K562 (cell line): ENCODE measurements around the gene JUN. TPM values are rescaled to one million over a fixed set of nuclear protein-coding genes. Genes with fewer than 3 reads are reported as not detected.
A peak's percentile ranks its signal among the peaks of the same experiment; 100 is the strongest.

Source experiments
- ATAC-seq: fragments of 200-7000 bp; cut with Tn5 transposase; 3 replicates; pipeline ENCODE4 v1.9.1; 2020; ENCODE audit warnings: moderate library complexity
- BruUV-seq: library from RNA; stranded (reverse); fragments of 400-500 nt; replicated peaks from 2 replicates; lab custom pipeline; 2021; lab: Mats Ljungman, UMichigan
- CTCF ChIA-PET: fragments of 300-600 bp; formaldehyde crosslinking; extraction: SDS; loops from one replicate; lab custom pipeline; 2021; ENCODE audit warnings: low intra/inter-chr PET ratio; lab: Yijun Ruan, JAX
- POLR2A ChIA-PET: fragments of 300-600, 350-650 bp; sonication (Branson Sonifier 250); formaldehyde crosslinking; extraction: SDS; loops from one replicate; lab custom pipeline; 2021; ENCODE audit warnings: antibody characterized with exemption, inconsistent platforms; lab: Yijun Ruan, JAX
- DNase-seq, 4 experiments: peaks; one replicate each; pipeline versions ENCODE4 v3.0.0 to v3.0.0-alpha.2; 2011 to 2018; ENCODE audit warnings: low spot score in 3 of 4, mixed read lengths in 3 of 4; ENCODE audit errors: extremely low read depth in 1 of 4
- FAIRE-seq: peaks from 2 replicates; lab custom pipeline; 2011; peaks lifted over from hg19 to GRCh38; lab: Jason Lieb, UNC
- H2AFZ ChIP-seq: 2 replicates; pipeline ENCODE4 v1.6.0; 2011; ENCODE audit warnings: low read depth, low read length, control low read depth, inconsistent platforms
- H3K27ac ChIP-seq: fragments of 200-600 bp; 3 replicates; pipeline ENCODE4 v1.8.0; 2011; ENCODE audit warnings: low read depth, mild to moderate bottlenecking, control low read depth, inconsistent platforms, low read length, moderate library complexity, mixed read lengths; ENCODE audit errors: extremely low read depth
- H3K27me3 ChIP-seq, 2 experiments: fragments of 300-600 bp in 1 of 2; 2 replicates in 1 of 2; 3 replicates in 1 of 2; pipeline versions ENCODE4 v1.6.0 to v1.8.0; 2011; ENCODE audit warnings: inconsistent platforms in 2 of 2, low read length in 2 of 2, mild to moderate bottlenecking in 1 of 2, mixed read lengths in 1 of 2, moderate library complexity in 1 of 2; ENCODE audit not compliant: control insufficient read depth in 2 of 2, insufficient read depth in 2 of 2
- H3K36me3 ChIP-seq: fragments of 300-600 bp; 3 replicates; pipeline ENCODE4 v1.8.0; 2011; ENCODE audit warnings: mild to moderate bottlenecking, low read length, inconsistent platforms; ENCODE audit not compliant: control insufficient read depth, insufficient read depth
- H3K4me1 ChIP-seq, 2 experiments: fragments of 200-600 bp in 1 of 2; replicated peaks in 1 of 2; 2 replicates in 1 of 2; 3 replicates in 1 of 2; pipeline versions ENCODE4 v1.5.1 to v1.8.0; 2011; ENCODE audit warnings: inconsistent platforms in 2 of 2, low read length in 2 of 2, mild to moderate bottlenecking in 1 of 2, mixed read lengths in 1 of 2, moderate library complexity in 1 of 2; ENCODE audit not compliant: control insufficient read depth in 2 of 2, insufficient read depth in 2 of 2
- H3K4me2 ChIP-seq: 2 replicates; pipeline ENCODE4 v1.6.1; 2011; ENCODE audit warnings: low read length, control low read depth, inconsistent platforms, mixed read lengths; ENCODE audit not compliant: insufficient read depth
- H3K4me3 ChIP-seq: fragments of 200-600 bp; sonication (generic), shearing (Covaris generic); 2 replicates; pipeline ENCODE4 v1.5.1; 2016; ENCODE audit warnings: control low read depth, inconsistent platforms
- H3K79me2 ChIP-seq: fragments of 200-600 bp; 3 replicates; pipeline ENCODE4 v1.8.0; 2011; ENCODE audit warnings: low read length, inconsistent platforms; ENCODE audit not compliant: control insufficient read depth, insufficient read depth
- H3K9ac ChIP-seq, 2 experiments: 2 replicates each; pipeline versions ENCODE4 v1.6.0 to v1.6.1; 2011; ENCODE audit warnings: low read depth in 2 of 2, low read length in 2 of 2, control low read depth in 1 of 2, inconsistent platforms in 1 of 2, mild to moderate bottlenecking in 1 of 2, mixed read lengths in 1 of 2; ENCODE audit not compliant: insufficient read depth in 1 of 2
- H3K9me1 ChIP-seq: one replicate; pipeline ENCODE4 v1.6.0; 2011; ENCODE audit warnings: inconsistent platforms, mild to moderate bottlenecking, low read length, moderate library complexity; ENCODE audit not compliant: control insufficient read depth, insufficient read depth
- H3K9me3 ChIP-seq: replicated peaks from 2 replicates; pipeline ENCODE4 v1.5.1; 2011; ENCODE audit warnings: low read depth, low read length, inconsistent platforms; ENCODE audit not compliant: control insufficient read depth, insufficient read depth
- H4K20me1 ChIP-seq: replicated peaks from 2 replicates; pipeline ENCODE4 v1.6.1; 2011; ENCODE audit warnings: low read length, inconsistent platforms, mixed read lengths; ENCODE audit not compliant: control insufficient read depth, insufficient read depth
- CBFA2T2 ChIP-seq: fragments of 450-650 bp; conservative IDR thresholded peaks from 2 replicates; pipeline ENCODE4 v1.6.1; 2017; ENCODE audit warnings: mild to moderate bottlenecking
- CEBPG ChIP-seq, 3 experiments: fragments of 200-800 bp in 1 of 3; sonication (Bioruptor generic) in 1 of 3; sonication (generic) in 1 of 3; formaldehyde crosslinking in 1 of 3; IDR thresholded peaks in 2 of 3; conservative IDR thresholded peaks in 1 of 3; 2 replicates each; pipeline versions ENCODE4 v1.6.1 to v1.8.0; 2016 to 2022; ENCODE audit warnings: missing compliant biosample characterization in 2 of 3, missing genetic modification characterization in 2 of 3, mild to moderate bottlenecking in 1 of 3, missing genetic modification reagents in 1 of 3
- CHCHD3 ChIP-seq: fragments of 250-450 bp; sonication (Bioruptor Pico); IDR thresholded peaks from 2 replicates; pipeline ENCODE4 v2.1.2; 2022; ENCODE audit warnings: mild to moderate bottlenecking
- HDAC1 ChIP-seq, 2 experiments: fragments of 450-650 bp; IDR thresholded peaks; 2 replicates each; pipeline ENCODE4 v1.6.1; 2016 to 2017; ENCODE audit warnings: inconsistent platforms in 1 of 2, mild to moderate bottlenecking in 1 of 2, moderate library complexity in 1 of 2
- HMG20B ChIP-seq: fragments of 250-450 bp; sonication (Bioruptor Pico); IDR thresholded peaks from 2 replicates; pipeline ENCODE4 v1.5.0; 2021; ENCODE audit warnings: mild to moderate bottlenecking
- KDM1A ChIP-seq, 2 experiments: fragments of 450-650 bp; IDR thresholded peaks; 2 replicates each; pipeline ENCODE4 v1.6.1; 2016; ENCODE audit warnings: mild to moderate bottlenecking in 2 of 2
- MTA2 ChIP-seq: fragments of 450-650 bp; IDR thresholded peaks from 2 replicates; pipeline ENCODE4 v1.6.1; 2016; ENCODE audit warnings: low read depth
- RAD51 ChIP-seq: fragments of 450-650 bp; IDR thresholded peaks from 2 replicates; pipeline ENCODE4 v1.7.1; 2016; ENCODE audit warnings: low read depth, mild to moderate bottlenecking, borderline replicate concordance
- RBM25 ChIP-seq: fragments of 200-400 bp; formaldehyde crosslinking; IDR thresholded peaks from 2 replicates; pipeline ENCODE4 v1.6.1; 2018; ENCODE audit warnings: low read length, low read depth, moderate library complexity; ENCODE audit not compliant: severe bottlenecking
- STAT5A ChIP-seq: IDR thresholded peaks from 2 replicates; pipeline ENCODE4 v1.6.1; 2012; ENCODE audit warnings: low read length, inconsistent platforms, borderline replicate concordance
- TEAD4 ChIP-seq, 2 experiments: sonication (generic) in 1 of 2; formaldehyde crosslinking in 1 of 2; IDR thresholded peaks; 2 replicates each; pipeline versions ENCODE4 v1.6.1 to v1.8.0; 2012 to 2022; ENCODE audit warnings: borderline replicate concordance in 1 of 2, inconsistent platforms in 1 of 2, low read length in 1 of 2, mild to moderate bottlenecking in 1 of 2, missing genetic modification reagents in 1 of 2
- WGBS: fragments of 100-300 bp; shearing (Covaris generic); methylation state at CpG from one replicate; pipeline ENCODE4 v1.1.6; 2016; ENCODE audit warnings: low coverage, mixed read lengths; ENCODE audit not compliant: insufficient coverage; ENCODE audit errors: missing lambda C conversion rate; 5-methylcytosine and 5-hydroxymethylcytosine counted together
- in situ Hi-C: fragments of 300-500 bp; cut with MboI; formaldehyde crosslinking; loops from 4 replicates; pipeline ENCODE4 v1.15.0; 2018; ENCODE audit warnings: inconsistent platforms, mixed read lengths
- intact Hi-C: fragments of 100-400 bp; cut with micrococcal nuclease; formaldehyde crosslinking; loops from 2 replicates; pipeline ENCODE4 v1.14.2; 2022
- polyA plus RNA-seq, 8 experiments: library from polyadenylated mRNA; depleted of rRNA in 4 of 8; stranded (reverse) in 5 of 8; unstranded in 3 of 8; fragments of >200 nt; fragmentation: Nextera tagmentation in 2 of 8; fragmentation: Illumina TruSeq in 1 of 8; extraction: Ambion mirVana in 2 of 8; extraction: Trizol in 1 of 8; gene quantifications; 2 replicates each; pipeline versions ENCODE4 v1.2.1 to v1.2.3, GENCODE V29; 2011 to 2014; ENCODE audit warnings: inconsistent platforms in 1 of 8, missing spikeins in 1 of 8
- total RNA-seq, 7 experiments: library from RNA; depleted of rRNA in 6 of 7; stranded (reverse); fragments of >200 nt in 6 of 7; fragmentation: Illumina TruSeq in 2 of 7; extraction: Trizol in 2 of 7; gene quantifications; 2 replicates each; pipeline versions ENCODE4 v1.2.1 to v1.2.3, GENCODE V29; 2011 to 2021; ENCODE audit warnings: low replicate concordance in 1 of 7

The JUN gene
- total and polyA plus RNA-seq, 9 of the 15 experiments (the other 6 are each of a cell fraction or from before 2014, with no cell fraction given) = 0.32 to 23.4 (median 4.0) TPM

- TF ChIP-seq CEBPG (CRISPR knock-in tag; IDR thresholded peaks at IDR 0.05) (no peak), CEBPG (tag; conservative IDR thresholded peaks at IDR 0.05 in 1 of 2, IDR thresholded peaks at IDR 0.05 in 1 of 2) (no peak), MTA2 (no peak), TEAD4 (IDR thresholded peaks at IDR 0.05; ENCODE audit: low read length) (peak; percentile 41; the same call in 1 of the 2 replicates), TEAD4 (CRISPR knock-in tag; IDR thresholded peaks at IDR 0.05; ENCODE audit: borderline replicate concordance) (no peak), KDM1A (IDR thresholded peaks at IDR 0.05) (peak; percentile 94 to 95), CHCHD3 (CRISPR knock-in tag) (no peak), HDAC1 (IDR thresholded peaks at IDR 0.05) (peak in 1 of 2 experiments; percentile 54; a peak in 2 of 4 replicates), STAT5A (0 out of 2 replicates have a peak, but pooled peaks have one; percentile 16), HMG20B (CRISPR knock-in tag) (no peak), CBFA2T2 (peak; percentile 82)
- TF ChIP-seq, all 486 proteins: peak for 15
Measured at GRCh38 chr1:58823481-58824010, 39.7 kb upstream of the JUN start (continued).

- H4K20me1 ChIP-seq = no peaks in the 10 kb centered on the region
- intact Hi-C loops = no loop called here
Measured at GRCh38 chr1:58821309-58821708, 37.5 kb upstream of the JUN start.

More at GRCh38 chr1:58821309-58821708, 37.5 kb upstream of the JUN start:
- in situ Hi-C loops = no loop called here
- no peak overlapping the region for H3K4me2 ChIP-seq
- H3K79me2 ChIP-seq = no peaks in the 10 kb centered on the region
- BruUV-seq = no TSS peak
- DNase-seq (no peak), ATAC-seq (no peak), FAIRE-seq (no peak)
- no peaks in the 10 kb centered on the region for H3K9me1 ChIP-seq
- no peaks in the 10 kb centered on the region for H3K36me3 ChIP-seq
- ChIA-PET CTCF (no interaction called here), POLR2A (no interaction called here)
- TF ChIP-seq RBM25 (peak; percentile 61), RAD51 (no peak)
- 76% methylated on average over 4 of the region's 4 CpGs for WGBS
- no peak overlapping the region for H2AFZ ChIP-seq
- no peak overlapping the region for H3K4me3 ChIP-seq
- no peaks in the 10 kb centered on the region for H3K27me3 ChIP-seq
- H3K9ac ChIP-seq = no peak overlapping the region
- no peak overlapping the region for H3K27ac ChIP-seq
- no peaks in the 10 kb centered on the region for H3K9me3 ChIP-seq
- peaks cover 3 to 14% of the 10 kb centered on the region in 2 experiments; a peak in 3 of 5 replicates for H3K4me1 ChIP-seq
